Measurements from ENCODE around the gene ETNK2. TPM values are rescaled to one million over a fixed set of nuclear protein-coding genes. Genes with fewer than 3 reads are reported as not detected.
A peak's percentile ranks its signal among the peaks of the same experiment; 100 is the strongest.
"Not testable (repeated sequence)": the region's sequence is repeated elsewhere in the genome, so short reads cannot be mapped to it uniquely, and the experiment has no call there.

Gene ETNK2
- total RNA-seq, 2 experiments from 2014 or later: 0.75 to 1.5 TPM

DNA sequence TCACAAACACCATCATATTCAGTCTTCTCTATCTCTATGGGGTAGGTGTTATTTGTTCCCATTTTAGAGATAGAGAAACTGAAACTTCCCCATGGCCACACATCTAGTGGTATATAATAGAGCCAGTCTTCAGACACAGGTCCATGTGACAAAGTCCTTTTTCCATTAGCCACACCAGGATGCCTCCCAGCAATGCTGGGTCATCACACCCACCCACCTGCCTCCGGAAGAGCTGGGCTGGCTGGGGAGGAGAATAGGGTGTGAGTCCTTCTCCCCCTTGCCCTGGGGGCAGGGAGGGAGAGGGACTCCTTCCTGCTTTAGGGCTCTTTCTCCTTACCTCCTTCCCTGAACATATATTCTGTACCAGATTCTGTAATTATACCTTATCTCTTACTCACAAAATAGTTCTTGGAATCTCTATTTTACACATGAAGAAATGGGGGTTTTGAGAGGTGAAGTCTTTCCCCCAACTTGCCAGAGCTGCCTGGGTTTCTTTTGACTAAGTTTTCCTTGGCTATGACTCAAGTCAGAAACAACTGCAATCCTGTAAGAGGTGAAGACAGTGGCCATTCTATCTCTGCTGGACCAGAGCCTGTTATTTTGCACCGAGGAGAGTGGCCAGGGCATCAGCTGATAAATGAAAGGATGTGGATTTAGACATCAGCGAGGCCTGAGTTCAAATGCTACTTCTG, 49.0 kb downstream of the ETNK2 start:
- ATAC-seq (ENCODE audit: low read depth): peak; percentile 23
- POLR2A ChIA-PET: no interaction called here
- peak overlapping the region; percentile 40 for H3K27ac Mint-ChIP-seq
- peaks cover 19% of the 10 kb centered on the region for H3K4me1 Mint-ChIP-seq
- H3K9me3 Mint-ChIP-seq: no peaks in the 10 kb centered on the region
- no peaks in the 10 kb centered on the region for H3K36me3 Mint-ChIP-seq
- no peaks in the 10 kb centered on the region for H3K27me3 Mint-ChIP-seq
- no peak for DNase-seq
- H3K4me3 Mint-ChIP-seq: peak overlapping the region; percentile 57

- Mint-ChIP-seq H3K27me3 (no peaks in the 10 kb centered on the region), H3K27ac (peak overlapping the region; percentile 68), H3K4me3 (peak overlapping the region; percentile 57), H3K9me3 (no peaks in the 10 kb centered on the region), H3K4me1 (peaks cover 19% of the 10 kb centered on the region), H3K36me3 (no peaks in the 10 kb centered on the region)
- DNase-seq: no peak
- ATAC-seq (ENCODE audit: low read depth): peak; percentile 28
- POLR2A ChIA-PET: no interaction called here
Measured at GRCh38 chr1:204102029-204102611, 49.7 kb downstream of the ETNK2 start.

GRCh38 chr1:204099754-204100153, 52.1 kb downstream of the ETNK2 start:
- H3K9me3 Mint-ChIP-seq; ATAC-seq (ENCODE audit: low read depth); H3K27ac Mint-ChIP-seq; H3K27me3 Mint-ChIP-seq; H3K36me3 Mint-ChIP-seq; POLR2A ChIA-PET; H3K4me3 Mint-ChIP-seq; DNase-seq: not testable (repeated sequence)
- peaks cover 15% of the 10 kb centered on the region for H3K4me1 Mint-ChIP-seq

- ATAC-seq (ENCODE audit: low read depth) (no peak), DNase-seq (no peak)
- Mint-ChIP-seq H3K4me3 (no peak overlapping the region), H3K4me1 (peaks cover 9% of the 10 kb centered on the region), H3K27me3 (no peaks in the 10 kb centered on the region), H3K27ac (no peak overlapping the region), H3K36me3 (no peaks in the 10 kb centered on the region), H3K9me3 (no peaks in the 10 kb centered on the region)
- POLR2A ChIA-PET: interaction anchor here (0.5 kb wide), 1 partner anchor 51 kb away, joined by 3 read pairs; no protein-coding TSS in a partner anchor
Measured at GRCh38 chr1:204098683-204099082, 53.2 kb downstream of the ETNK2 start.

- DNase-seq (no peak), ATAC-seq (ENCODE audit: low read depth) (no peak)
- POLR2A ChIA-PET: no interaction called here
- Mint-ChIP-seq H3K27me3 (peaks cover under 1% of the 10 kb centered on the region), H3K27ac (no peak overlapping the region), H3K9me3 (no peaks in the 10 kb centered on the region), H3K4me3 (no peak overlapping the region), H3K4me1 (no peaks in the 10 kb centered on the region), H3K36me3 (no peaks in the 10 kb centered on the region)
Measured at GRCh38 chr1:204096931-204097330, 54.9 kb downstream of the ETNK2 start.

DNA sequence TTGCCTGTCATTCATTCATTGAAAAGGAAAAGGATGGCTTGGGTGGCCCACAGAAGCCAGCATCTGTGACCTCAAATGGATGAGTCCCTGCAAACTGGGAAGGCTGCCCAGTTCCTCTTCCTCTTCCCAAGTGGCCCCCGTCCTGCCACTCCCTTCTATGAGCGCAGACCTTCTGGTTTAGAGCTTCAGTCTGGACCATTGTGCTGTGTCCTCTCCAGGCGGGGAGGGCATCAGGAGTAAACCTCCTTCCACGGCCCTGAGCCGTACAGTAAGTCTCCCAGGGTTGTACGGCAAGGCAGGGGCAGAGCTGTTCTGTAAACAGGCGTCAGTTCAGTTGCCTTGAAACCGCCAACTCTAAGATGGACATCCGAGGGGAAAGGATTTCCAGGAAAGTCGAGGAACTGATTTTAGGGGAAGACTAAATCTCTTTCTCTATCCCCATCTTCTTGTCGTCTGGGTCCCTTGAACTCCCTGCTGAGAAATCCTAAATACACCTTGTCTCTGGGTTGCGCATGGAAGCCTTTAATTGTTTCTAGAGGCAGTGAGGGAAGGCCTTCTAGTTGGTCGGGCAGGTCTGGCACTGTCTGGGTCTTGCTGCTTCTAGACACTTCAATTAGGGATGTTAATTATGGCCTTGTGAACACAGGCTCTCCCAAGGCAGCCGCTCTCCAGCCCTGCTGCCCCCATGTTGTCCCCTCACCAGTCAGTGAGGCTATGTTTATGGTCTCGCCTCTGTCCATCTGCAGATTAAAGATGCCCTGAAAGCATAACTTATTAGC, 56.8 kb downstream of the ETNK2 start:
- ATAC-seq (ENCODE audit: low read depth) (no peak), DNase-seq (no peak)
- Mint-ChIP-seq H3K4me3 (no peak overlapping the region), H3K27ac (no peak overlapping the region), H3K4me1 (no peaks in the 10 kb centered on the region), H3K36me3 (no peaks in the 10 kb centered on the region), H3K27me3 (peaks cover 3% of the 10 kb centered on the region), H3K9me3 (no peaks in the 10 kb centered on the region)
- POLR2A ChIA-PET: no interaction called here

DNA sequence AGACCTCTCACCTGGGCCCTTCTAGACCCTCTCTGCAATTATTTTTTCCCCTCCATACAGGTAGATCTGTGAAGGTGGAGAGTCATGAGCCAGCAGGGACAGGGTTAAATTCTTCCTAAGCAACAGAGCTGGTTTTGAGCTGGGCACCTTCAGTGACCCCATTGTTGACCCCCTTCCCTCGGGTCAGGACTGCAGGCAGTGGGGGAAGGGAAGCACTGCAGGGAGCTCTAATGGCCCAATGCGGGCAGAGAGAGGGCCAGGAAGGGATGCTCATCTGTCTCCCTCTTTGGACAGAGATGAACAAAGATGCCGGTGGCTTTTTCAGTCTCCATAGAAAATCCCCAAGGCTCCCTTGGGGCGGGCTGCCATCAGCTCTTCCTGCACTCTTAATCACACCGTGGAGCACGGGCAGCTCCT, 57.5 kb downstream of the ETNK2 start:
- no peak overlapping the region for H3K4me3 Mint-ChIP-seq
- POLR2A ChIA-PET: no interaction called here
- H3K27me3 Mint-ChIP-seq: peaks cover 3% of the 10 kb centered on the region
- no peaks in the 10 kb centered on the region for H3K4me1 Mint-ChIP-seq
- DNase-seq (no peak), ATAC-seq (ENCODE audit: low read depth) (no peak)
- no peaks in the 10 kb centered on the region for H3K36me3 Mint-ChIP-seq
- H3K27ac Mint-ChIP-seq: no peak overlapping the region
- H3K9me3 Mint-ChIP-seq: no peaks in the 10 kb centered on the region

GRCh38 chr1:204093781-204094180, 58.1 kb downstream of the ETNK2 start:
- ATAC-seq (ENCODE audit: low read depth) (no peak), DNase-seq (no peak)
- Mint-ChIP-seq H3K4me3 (no peak overlapping the region), H3K4me1 (no peaks in the 10 kb centered on the region), H3K27me3 (peaks cover 3% of the 10 kb centered on the region), H3K9me3 (no peaks in the 10 kb centered on the region), H3K36me3 (no peaks in the 10 kb centered on the region), H3K27ac (no peak overlapping the region)
- POLR2A ChIA-PET: no interaction called here

DNA sequence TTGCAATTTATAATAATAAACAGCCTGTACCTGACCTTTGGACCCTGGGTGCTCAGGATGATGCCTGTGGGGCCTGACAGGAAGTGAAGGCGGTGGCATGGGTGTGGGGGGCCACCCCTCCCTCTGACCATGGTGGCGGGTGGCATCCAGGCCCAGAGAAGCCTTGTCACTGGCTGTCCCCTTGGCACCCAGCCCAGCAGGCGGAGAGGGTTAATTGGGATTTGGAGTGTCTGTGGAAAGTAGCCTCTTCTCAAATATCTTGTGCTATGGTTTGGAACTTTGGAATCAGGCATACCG, 58.5 kb downstream of the ETNK2 start:
- POLR2A ChIA-PET: no interaction called here
- Mint-ChIP-seq H3K9me3 (no peaks in the 10 kb centered on the region), H3K4me3 (no peak overlapping the region), H3K36me3 (no peaks in the 10 kb centered on the region), H3K27me3 (peaks cover 3% of the 10 kb centered on the region), H3K27ac (no peak overlapping the region), H3K4me1 (no peaks in the 10 kb centered on the region)
- no peak for ATAC-seq (ENCODE audit: low read depth)
- no peak for DNase-seq

DNA sequence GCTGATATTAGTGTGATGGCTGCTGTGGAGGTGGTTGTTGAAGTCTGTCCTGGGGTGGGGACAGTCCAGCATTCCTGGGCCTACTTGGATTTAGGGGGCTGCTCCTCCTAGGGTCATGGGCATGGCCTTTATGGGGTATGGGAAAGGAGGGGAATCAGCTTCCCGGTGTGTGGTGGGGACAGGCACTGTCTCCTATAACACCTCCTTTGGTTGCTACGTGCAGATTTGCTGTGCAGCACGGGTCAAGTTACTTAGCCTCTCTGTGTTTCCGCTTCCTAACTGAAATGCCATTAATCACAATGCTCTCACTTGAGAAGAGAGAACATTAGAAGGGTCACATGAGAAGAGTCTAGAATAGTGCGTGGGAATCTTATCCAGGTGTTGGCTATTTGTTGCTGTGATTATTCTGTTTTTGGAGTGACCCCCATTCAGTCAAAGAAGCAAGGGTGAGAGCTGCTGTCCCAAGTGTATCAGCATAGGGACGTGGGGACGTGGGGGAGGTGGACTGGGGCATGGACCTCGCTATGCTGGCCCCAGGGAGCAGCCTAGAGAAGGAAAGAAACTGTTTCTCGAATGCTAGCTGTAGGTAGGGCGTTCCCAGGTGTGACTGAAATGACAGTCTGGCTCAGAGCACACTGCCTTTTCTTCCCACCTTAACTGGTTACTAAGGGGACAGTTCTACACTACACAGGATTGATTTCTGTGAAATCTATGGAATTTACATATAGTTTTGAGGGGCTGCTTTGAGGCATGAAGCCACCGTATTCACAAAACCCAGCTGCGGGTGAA, 59.0 kb downstream of the ETNK2 start:
- POLR2A ChIA-PET: no interaction called here
- Mint-ChIP-seq H3K27ac (no peak overlapping the region), H3K9me3 (no peaks in the 10 kb centered on the region), H3K36me3 (no peaks in the 10 kb centered on the region), H3K4me1 (no peaks in the 10 kb centered on the region), H3K27me3 (peaks cover 3% of the 10 kb centered on the region), H3K4me3 (no peak overlapping the region)
- DNase-seq (no peak), ATAC-seq (ENCODE audit: low read depth) (no peak)

DNA sequence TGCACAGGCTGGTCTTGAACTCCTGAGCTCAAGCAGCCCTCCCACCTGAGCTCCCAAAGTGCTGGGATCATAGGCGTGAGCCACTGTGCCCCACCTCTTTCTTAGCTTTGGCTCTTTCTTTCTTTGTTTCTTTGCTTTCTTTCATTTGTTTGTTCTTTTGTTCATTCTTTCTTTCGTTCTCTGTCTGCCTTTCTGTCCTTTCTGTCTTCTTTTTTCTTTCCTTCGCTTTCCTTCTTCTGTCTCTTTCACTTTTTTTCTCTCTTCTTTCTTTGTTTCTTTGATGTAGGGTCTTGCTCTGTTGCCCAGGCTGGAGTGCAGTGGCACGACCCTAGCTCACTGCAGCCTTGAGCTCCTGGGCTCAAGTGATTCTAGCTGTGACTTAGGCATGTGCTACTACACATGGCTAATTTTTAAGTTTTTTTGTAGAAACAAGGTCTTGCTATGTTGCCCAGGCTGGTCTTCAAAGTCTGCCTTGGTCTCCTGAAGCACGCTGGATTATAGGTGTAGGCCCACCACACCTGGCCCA, 60.0 kb downstream of the ETNK2 start:
- Mint-ChIP-seq H3K4me3 (no peak overlapping the region), H3K4me1 (no peaks in the 10 kb centered on the region), H3K9me3 (no peaks in the 10 kb centered on the region), H3K36me3 (no peaks in the 10 kb centered on the region), H3K27me3 (peaks cover 3% of the 10 kb centered on the region), H3K27ac (peak overlapping the region; percentile 17)
- no peak for DNase-seq
- POLR2A ChIA-PET: no interaction called here
- no peak for ATAC-seq (ENCODE audit: low read depth)

GRCh38 chr1:204091066-204091465, 60.8 kb downstream of the ETNK2 start:
- Mint-ChIP-seq H3K4me3 (no peak overlapping the region), H3K27ac (no peak overlapping the region), H3K36me3 (no peaks in the 10 kb centered on the region), H3K4me1 (no peaks in the 10 kb centered on the region), H3K27me3 (peaks cover 3% of the 10 kb centered on the region), H3K9me3 (no peaks in the 10 kb centered on the region)
- ATAC-seq (ENCODE audit: low read depth) (no peak), DNase-seq (no peak)
- POLR2A ChIA-PET: no interaction called here

DNA sequence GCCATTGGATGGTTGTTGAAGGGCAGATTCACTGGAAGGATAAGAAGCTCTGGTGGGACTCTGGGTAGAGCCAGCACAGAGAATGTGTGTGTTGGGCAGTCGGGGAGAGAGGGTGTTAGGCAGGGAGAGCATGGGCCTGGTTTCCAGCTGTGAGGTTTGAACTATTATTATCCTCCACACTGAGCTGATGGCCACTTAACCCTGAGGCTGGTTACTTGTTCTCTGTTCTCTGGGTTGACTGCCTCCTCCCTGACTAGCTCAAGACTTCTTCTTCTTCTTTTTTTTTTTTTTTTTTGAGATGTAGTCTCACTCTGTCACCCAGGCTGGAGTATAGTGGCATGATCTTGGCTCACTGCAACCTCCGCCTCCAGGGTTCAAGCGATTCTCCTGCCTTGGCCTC, 61.7 kb downstream of the ETNK2 start:
- not testable (repeated sequence) for H3K27ac Mint-ChIP-seq; H3K27me3 Mint-ChIP-seq; H3K4me3 Mint-ChIP-seq; H3K9me3 Mint-ChIP-seq; ATAC-seq (ENCODE audit: low read depth); DNase-seq; H3K36me3 Mint-ChIP-seq; H3K4me1 Mint-ChIP-seq
- POLR2A ChIA-PET: interaction anchor here (0.7 kb wide), 1 partner anchor 130 kb away, joined by 3 read pairs; no protein-coding TSS in a partner anchor

All from activated naive CD8-positive, alpha-beta T cell treated with anti-CD3 and anti-CD28 coated beads, Interleukin-2, amount 10 ng/mL, durations not matched to agents 7 days and 5 days (primary cell).